ENCODE data around the gene RLN3. TPM values are rescaled to one million over a fixed set of nuclear protein-coding genes. Genes with fewer than 3 reads are reported as not detected.
A peak's percentile ranks its signal among the peaks of the same experiment; 100 is the strongest.

RLN3 gene
- total and polyA plus RNA-seq, 8 donors = not detected

GRCh38 chr19:14073925-14074838 lies 46.2 kb downstream of the RLN3 start:
- TF ChIP-seq CTCF (IDR thresholded peaks at IDR 0.05) = no peak
- no peak for TF ChIP-seq POLR2AphosphoS5 (IDR thresholded peaks at IDR 0.05)
- TF ChIP-seq EP300 (IDR thresholded peaks at IDR 0.05) = no peak
- no peak for TF ChIP-seq POLR2A (IDR thresholded peaks at IDR 0.05)
- H3K27me3 ChIP-seq = no peaks in the 10 kb centered on the region
- no peaks in the 10 kb centered on the region for H3K9me3 ChIP-seq
- peak; percentile 66 to 87 for DNase-seq
- H3K4me1 ChIP-seq = peaks cover 34 to 54% (median 43%) of the 10 kb centered on the region in 4 donors
- H3K4me3 ChIP-seq = peak overlapping the region; percentile 61 to 77 (median 75)
- WGBS, 5 donors = 1 to 4% (median 2%) methylated on average over 24 to 44 of the region's 44 CpGs
- H3K36me3 ChIP-seq = no peaks in the 10 kb centered on the region
- intact Hi-C loops (cut with DNase I; ENCODE audit: low total_unique reads) = no loop called here
- H3K27ac ChIP-seq = peak overlapping the region; percentile 89 to 99 (median 92)

GRCh38 chr19:14078411-14078810 lies 50.5 kb downstream of the RLN3 start:
- peak overlapping the region in 1 of 5 donors; percentile 43 for H3K27ac ChIP-seq
- intact Hi-C loops (cut with DNase I; ENCODE audit: low total_unique reads) = no loop called here

More at GRCh38 chr19:14078411-14078810, 50.5 kb downstream of the RLN3 start:
- Histone ChIP-seq H3K4me1 (peaks cover 35 to 65% (median 51%) of the 10 kb centered on the region in 4 donors), H3K27me3 (no peaks in the 10 kb centered on the region), H3K36me3 (no peaks in the 10 kb centered on the region), H3K4me3 (no peak overlapping the region), H3K9me3 (no peaks in the 10 kb centered on the region)
- no peak for DNase-seq
- TF ChIP-seq EP300 (IDR thresholded peaks at IDR 0.05) = no peak
- no peak for TF ChIP-seq CTCF (IDR thresholded peaks at IDR 0.05)
- TF ChIP-seq POLR2AphosphoS5 (IDR thresholded peaks at IDR 0.05) = no peak
- no peak for TF ChIP-seq POLR2A (IDR thresholded peaks at IDR 0.05)
- 56 to 79% (median 63%) methylated on average over 2 of the region's 2 CpGs for WGBS, 5 donors

Other genes starting within 250 kb of the RLN3 start
- gene ZSWIM4, start 232.7 kb upstream of the RLN3 start, total RNA-seq = 10 to 100 TPM in 1 of 5 donors, 1 to 10 TPM in 4; 2.2 to 14.0 (median 4.3) TPM
- gene ZSWIM4, start 232.7 kb upstream of the RLN3 start, polyA plus RNA-seq = 1 to 10 TPM; 2.3 to 4.9 (median 3.0) TPM
- gene NANOS3, start 151.0 kb upstream of the RLN3 start, total RNA-seq = not detected
- 1 to 10 TPM in 1 of 3 donors, not detected in 2; 1.2 TPM for gene NANOS3, start 151.0 kb upstream of the RLN3 start, polyA plus RNA-seq
- 10 to 100 TPM in 1 of 5 donors, 1 to 10 TPM in 2, under 1 TPM in 1, not detected in 1; 0.87 to 14.3 (median 1.8) TPM for gene BRME1, start 122.0 kb upstream of the RLN3 start, total RNA-seq
- 1 to 10 TPM; 1.7 to 5.8 (median 3.7) TPM for gene BRME1, start 122.0 kb upstream of the RLN3 start, polyA plus RNA-seq
- 100 to 1,000 TPM in 1 of 5 donors, 10 to 100 TPM in 4; 24.8 to 381 (median 49.6) TPM for gene CC2D1A, start 121.9 kb upstream of the RLN3 start, total RNA-seq
- 10 to 100 TPM; 28.0 to 38.8 (median 38.2) TPM for gene CC2D1A, start 121.9 kb upstream of the RLN3 start, polyA plus RNA-seq
- gene PODNL1, start 89.7 kb upstream of the RLN3 start, total RNA-seq = not detected
- 1 to 10 TPM in 2 of 3 donors, under 1 TPM in 1; 0.92 to 3.4 (median 1.3) TPM for gene PODNL1, start 89.7 kb upstream of the RLN3 start, polyA plus RNA-seq
- gene DCAF15, start 75.6 kb upstream of the RLN3 start, total RNA-seq = 10 to 100 TPM in 2 of 5 donors, 1 to 10 TPM in 3; 7.1 to 37.3 (median 9.8) TPM
- gene DCAF15, start 75.6 kb upstream of the RLN3 start, polyA plus RNA-seq = 10 to 100 TPM; 21.2 to 32.9 (median 31.3) TPM
- 10 to 100 TPM in 1 of 5 donors, 1 to 10 TPM in 3, under 1 TPM in 1; 0.58 to 27.2 (median 2.6) TPM for gene RFX1, start 21.8 kb upstream of the RLN3 start, total RNA-seq
- 1 to 10 TPM; 3.1 to 6.0 (median 3.6) TPM for gene RFX1, start 21.8 kb upstream of the RLN3 start, polyA plus RNA-seq
- gene IL27RA, start 3.6 kb downstream of the RLN3 start, total RNA-seq = 10 to 100 TPM in 1 of 5 donors, 1 to 10 TPM in 2, not detected in 2; 2.3 to 11.1 (median 4.0) TPM
- gene IL27RA, start 3.6 kb downstream of the RLN3 start, polyA plus RNA-seq = 1 to 10 TPM; 1.1 to 2.6 (median 1.5) TPM
- 100 to 1,000 TPM in 1 of 5 donors, 10 to 100 TPM in 2, 1 to 10 TPM in 2; 4.2 to 100 (median 12.2) TPM for gene PALM3, start 33.9 kb downstream of the RLN3 start, total RNA-seq
- 100 to 1,000 TPM in 1 of 3 donors, 10 to 100 TPM in 2; 20.7 to 141 (median 22.5) TPM for gene PALM3, start 33.9 kb downstream of the RLN3 start, polyA plus RNA-seq
- gene MISP3, start 44.6 kb downstream of the RLN3 start, total RNA-seq = 10 to 100 TPM in 4 of 5 donors, 1 to 10 TPM in 1; 2.0 to 88.7 (median 34.1) TPM
- gene MISP3, start 44.6 kb downstream of the RLN3 start, polyA plus RNA-seq = 10 to 100 TPM; 14.9 to 29.8 (median 25.1) TPM
- not detected for gene C19orf67, start 57.6 kb downstream of the RLN3 start, total RNA-seq
- gene C19orf67, start 57.6 kb downstream of the RLN3 start, polyA plus RNA-seq = under 1 TPM in 1 of 3 donors, not detected in 2; 0.50 TPM
- gene SAMD1, start 62.6 kb downstream of the RLN3 start, total RNA-seq = 100 to 1,000 TPM in 1 of 5 donors, 10 to 100 TPM in 3, 1 to 10 TPM in 1; 4.8 to 228 (median 24.6) TPM
- gene SAMD1, start 62.6 kb downstream of the RLN3 start, polyA plus RNA-seq = 10 to 100 TPM; 16.3 to 29.1 (median 22.4) TPM
- gene PRKACA, start 89.6 kb downstream of the RLN3 start, total RNA-seq = 100 to 1,000 TPM in 1 of 5 donors, 10 to 100 TPM in 4; 14.7 to 159 (median 26.6) TPM
- gene PRKACA, start 89.6 kb downstream of the RLN3 start, polyA plus RNA-seq = 10 to 100 TPM; 27.7 to 43.8 (median 38.2) TPM
- gene ASF1B, start 108.4 kb downstream of the RLN3 start, total RNA-seq = 100 to 1,000 TPM in 1 of 5 donors, 1 to 10 TPM in 3, not detected in 1; 2.6 to 120 (median 5.5) TPM
- gene ASF1B, start 108.4 kb downstream of the RLN3 start, polyA plus RNA-seq = 10 to 100 TPM in 1 of 3 donors, 1 to 10 TPM in 2; 5.7 to 11.0 (median 8.8) TPM
- gene ADGRL1, start 178.0 kb downstream of the RLN3 start, total RNA-seq = 10 to 100 TPM in 4 of 5 donors, 1 to 10 TPM in 1; 9.0 to 24.5 (median 18.7) TPM
- 10 to 100 TPM in 1 of 3 donors, 1 to 10 TPM in 2; 6.0 to 11.0 (median 6.7) TPM for gene ADGRL1, start 178.0 kb downstream of the RLN3 start, polyA plus RNA-seq